Chondrocyte (in vitro differentiated cells): ENCODE measurements around the gene KIF12. TPM values are rescaled to one million over a fixed set of nuclear protein-coding genes. Genes with fewer than 3 reads are reported as not detected.

Experiments
- DNase-seq: peaks from one replicate; pipeline ENCODE4 v3.0.0; 2021; ENCODE audit warnings: mixed read lengths, low spot score
- H3K27ac Mint-ChIP-seq: one replicate; pipeline ENCODE4 v1.8.0; 2021; ENCODE audit warnings: mild to moderate bottlenecking, moderate library complexity, mixed read lengths; ENCODE audit not compliant: unreplicated experiment
- H3K27me3 Mint-ChIP-seq: 2 replicates; pipeline ENCODE4 v1.8.0; 2021; ENCODE audit warnings: low read depth, mixed read lengths
- H3K36me3 Mint-ChIP-seq: 2 replicates; pipeline ENCODE4 v1.8.0; 2021; ENCODE audit warnings: low read depth, mixed read lengths
- H3K4me1 Mint-ChIP-seq: 2 replicates; pipeline ENCODE4 v1.8.0; 2021; ENCODE audit warnings: low read depth, mild to moderate bottlenecking, mixed read lengths
- H3K4me3 Mint-ChIP-seq: one replicate; pipeline ENCODE4 v1.8.0; 2021; ENCODE audit warnings: mild to moderate bottlenecking, moderate library complexity, mixed read lengths; ENCODE audit not compliant: unreplicated experiment
- H3K9me3 Mint-ChIP-seq: 2 replicates; pipeline ENCODE4 v1.8.0; 2021; ENCODE audit warnings: low read depth, mixed read lengths
- total RNA-seq: library from RNA; stranded (reverse); gene quantifications from 3 replicates; pipeline ENCODE4 v1.2.1, GENCODE V29; 2021
- TF ChIP-seq, protein P1 (sequence below): fragments of 200-600 bp; sonication (generic); IDR thresholded peaks from 2 replicates; pipeline ENCODE4 v1.5.0; 2021; ENCODE audit warnings: antibody characterized with exemption, mild to moderate bottlenecking, moderate library complexity

The KIF12 gene
- total RNA-seq, 1 donor from 2014 or later, result 0.70 TPM

GRCh38 chr9:114108016-114108833, 9.1 kb upstream of the KIF12 start:
- Mint-ChIP-seq H3K9me3 (no peaks in the 10 kb centered on the region), H3K36me3 (no peaks in the 10 kb centered on the region), H3K27me3 (peaks cover 12% of the 10 kb centered on the region), H3K4me1 (peaks cover 24% of the 10 kb centered on the region), H3K4me3 (no peak overlapping the region), H3K27ac (no peak overlapping the region)
- no peak for DNase-seq
- TF ChIP-seq, protein P1, sequence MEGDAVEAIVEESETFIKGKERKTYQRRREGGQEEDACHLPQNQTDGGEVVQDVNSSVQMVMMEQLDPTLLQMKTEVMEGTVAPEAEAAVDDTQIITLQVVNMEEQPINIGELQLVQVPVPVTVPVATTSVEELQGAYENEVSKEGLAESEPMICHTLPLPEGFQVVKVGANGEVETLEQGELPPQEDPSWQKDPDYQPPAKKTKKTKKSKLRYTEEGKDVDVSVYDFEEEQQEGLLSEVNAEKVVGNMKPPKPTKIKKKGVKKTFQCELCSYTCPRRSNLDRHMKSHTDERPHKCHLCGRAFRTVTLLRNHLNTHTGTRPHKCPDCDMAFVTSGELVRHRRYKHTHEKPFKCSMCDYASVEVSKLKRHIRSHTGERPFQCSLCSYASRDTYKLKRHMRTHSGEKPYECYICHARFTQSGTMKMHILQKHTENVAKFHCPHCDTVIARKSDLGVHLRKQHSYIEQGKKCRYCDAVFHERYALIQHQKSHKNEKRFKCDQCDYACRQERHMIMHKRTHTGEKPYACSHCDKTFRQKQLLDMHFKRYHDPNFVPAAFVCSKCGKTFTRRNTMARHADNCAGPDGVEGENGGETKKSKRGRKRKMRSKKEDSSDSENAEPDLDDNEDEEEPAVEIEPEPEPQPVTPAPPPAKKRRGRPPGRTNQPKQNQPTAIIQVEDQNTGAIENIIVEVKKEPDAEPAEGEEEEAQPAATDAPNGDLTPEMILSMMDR, result peak; percentile 94

DNA sequence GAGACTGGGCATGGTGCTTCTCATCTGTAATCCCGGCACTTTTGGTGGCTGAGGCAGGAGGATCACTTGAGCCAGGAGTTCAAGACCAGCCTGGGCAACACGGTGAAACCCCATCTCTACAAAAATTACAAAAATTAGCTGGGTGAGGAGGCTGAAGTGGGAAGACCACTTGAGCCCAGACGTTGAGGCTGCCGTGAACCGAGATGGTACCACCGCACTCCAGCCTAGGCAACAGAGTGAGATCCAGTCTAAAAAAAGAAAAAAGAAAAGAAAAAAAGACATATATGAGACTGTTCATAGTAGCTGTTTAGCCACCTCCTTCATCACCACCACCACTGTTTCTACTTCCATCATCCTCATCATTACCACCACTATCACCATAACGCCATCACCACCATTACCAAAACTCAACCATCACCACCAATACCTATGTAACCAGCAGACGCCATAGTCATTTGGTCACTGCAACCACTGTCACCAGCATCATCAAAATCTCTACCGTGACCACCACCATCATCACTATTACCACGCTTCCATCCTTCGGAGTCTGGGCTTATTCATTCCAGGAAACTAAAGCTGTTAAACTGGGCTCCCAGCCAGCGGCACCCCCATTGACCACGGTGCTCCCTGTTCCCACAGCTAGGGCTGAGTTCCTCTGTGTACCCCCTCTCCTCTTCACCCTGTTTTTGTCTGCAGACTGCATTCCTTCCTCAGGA, 8.4 kb upstream of the KIF12 start:
- Mint-ChIP-seq H3K4me3 (no peak overlapping the region), H3K36me3 (peaks cover 3% of the 10 kb centered on the region)

GRCh38 chr9:114105236-114105635, 6.1 kb upstream of the KIF12 start:
- H3K27me3 Mint-ChIP-seq, result peaks cover 15% of the 10 kb centered on the region
- peaks cover 12% of the 10 kb centered on the region for H3K9me3 Mint-ChIP-seq
- DNase-seq, result no peak
- H3K36me3 Mint-ChIP-seq, result peaks cover 7% of the 10 kb centered on the region
- H3K27ac Mint-ChIP-seq, result no peak overlapping the region
- TF ChIP-seq, protein P1, result no peak
- no peak overlapping the region for H3K4me3 Mint-ChIP-seq
- H3K4me1 Mint-ChIP-seq, result peaks cover 4% of the 10 kb centered on the region

More for the DNA sequence above, 8.4 kb upstream of the KIF12 start:
- TF ChIP-seq, protein P1, result no peak
- peaks cover 4% of the 10 kb centered on the region for H3K9me3 Mint-ChIP-seq
- H3K27ac Mint-ChIP-seq, result no peak overlapping the region
- peaks cover 15% of the 10 kb centered on the region for H3K27me3 Mint-ChIP-seq
- DNase-seq, result no peak
- peaks cover 16% of the 10 kb centered on the region for H3K4me1 Mint-ChIP-seq

DNA sequence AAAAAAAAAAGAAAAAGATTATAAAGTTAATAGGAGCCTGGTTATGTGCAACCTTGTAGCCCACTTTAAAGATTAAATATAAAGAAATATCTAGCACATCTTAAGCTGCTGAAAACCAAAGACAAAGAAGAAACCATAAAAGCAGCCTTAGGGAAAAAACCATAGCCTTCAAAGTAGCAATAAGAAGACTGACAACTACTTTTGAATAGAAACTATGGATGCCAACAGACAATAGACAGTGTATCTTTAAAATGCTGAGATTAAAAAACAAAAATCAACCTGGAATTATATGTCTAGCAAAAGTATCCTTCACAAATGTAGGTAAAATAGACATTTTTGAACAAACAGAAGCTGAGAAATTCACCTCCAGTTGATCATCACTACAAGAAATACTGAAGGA, 3.4 kb upstream of the KIF12 start:
- Mint-ChIP-seq H3K4me1 (peaks cover 5% of the 10 kb centered on the region), H3K27ac (no peak overlapping the region), H3K36me3 (peaks cover 7% of the 10 kb centered on the region), H3K27me3 (peaks cover 20% of the 10 kb centered on the region), H3K4me3 (no peak overlapping the region), H3K9me3 (peaks cover 12% of the 10 kb centered on the region)
- DNase-seq, result no peak
- TF ChIP-seq, protein P1, result no peak

- Mint-ChIP-seq H3K27me3 (peaks cover 21% of the 10 kb centered on the region), H3K27ac (no peak overlapping the region), H3K36me3 (peaks cover 7% of the 10 kb centered on the region), H3K4me1 (peaks cover 5% of the 10 kb centered on the region), H3K9me3 (peaks cover 12% of the 10 kb centered on the region), H3K4me3 (no peak overlapping the region)
- DNase-seq, result no peak
- TF ChIP-seq, protein P1, result no peak
Measured at GRCh38 chr9:114100536-114100935, 1.4 kb upstream of the KIF12 start.
